ENCODE results near the gene SURF4.

- TF ChIP-seq CTCF (IDR thresholded peaks at IDR 0.05) (no peak), POLR2A (IDR thresholded peaks at IDR 0.05) (no peak)
These were observed 19.3 kb downstream of the SURF4 start, which contains the start of the genes SURF1 and SURF2 for GRCh38 chr9:133356391-133357091.
